RWPE2 (cell line): ENCODE data around the gene ACAP3.

Experiments used
- ATAC-seq: fragments of 200-7000 bp; cut with Tn5 transposase; 3 replicates; pipeline ENCODE4 v1.9.1; 2021; ENCODE audit warnings: low read depth
- DNase-seq: peaks from one replicate; pipeline ENCODE4 v3.0.0-alpha.2; 2020; ENCODE audit warnings: low spot score
- H3K27ac ChIP-seq: fragments of 450-650 bp; 2 replicates; pipeline ENCODE4 v1.5.1; 2017; ENCODE audit warnings: mild to moderate bottlenecking; ENCODE audit not compliant: poor library complexity, severe bottlenecking
- H3K27me3 ChIP-seq: fragments of 250-450 bp; sonication (Bioruptor Pico); 2 replicates; pipeline ENCODE4 v1.5.1; 2021; ENCODE audit warnings: mild to moderate bottlenecking, moderate library complexity; ENCODE audit not compliant: insufficient read depth, poor library complexity, severe bottlenecking
- H3K36me3 ChIP-seq: fragments of 250-450 bp; sonication (Bioruptor Pico); 2 replicates; pipeline ENCODE4 v1.5.1; 2020; ENCODE audit warnings: low read depth, mild to moderate bottlenecking, moderate library complexity
- H3K4me1 ChIP-seq: fragments of 250-450 bp; sonication (Bioruptor Pico); 2 replicates; pipeline ENCODE4 v1.5.1; 2021; ENCODE audit warnings: mild to moderate bottlenecking, moderate library complexity; ENCODE audit not compliant: insufficient read depth, poor library complexity, severe bottlenecking
- H3K4me3 ChIP-seq: fragments of 250-450 bp; sonication (Bioruptor Pico); 2 replicates; pipeline ENCODE4 v1.5.1; 2021; ENCODE audit warnings: mild to moderate bottlenecking, moderate library complexity; ENCODE audit not compliant: severe bottlenecking
- H3K9me3 ChIP-seq: fragments of 250-450 bp; sonication (Bioruptor Pico); 2 replicates; pipeline ENCODE4 v1.5.1; 2021; ENCODE audit warnings: mild to moderate bottlenecking, moderate library complexity; ENCODE audit not compliant: severe bottlenecking
- TF ChIP-seq, protein P1 (sequence below): fragments of 450-650 bp; IDR thresholded peaks from one replicate; pipeline ENCODE4 v1.5.1; 2017; ENCODE audit warnings: mild to moderate bottlenecking, moderate library complexity; ENCODE audit not compliant: poor library complexity, severe bottlenecking

Gene ACAP3

DNA sequence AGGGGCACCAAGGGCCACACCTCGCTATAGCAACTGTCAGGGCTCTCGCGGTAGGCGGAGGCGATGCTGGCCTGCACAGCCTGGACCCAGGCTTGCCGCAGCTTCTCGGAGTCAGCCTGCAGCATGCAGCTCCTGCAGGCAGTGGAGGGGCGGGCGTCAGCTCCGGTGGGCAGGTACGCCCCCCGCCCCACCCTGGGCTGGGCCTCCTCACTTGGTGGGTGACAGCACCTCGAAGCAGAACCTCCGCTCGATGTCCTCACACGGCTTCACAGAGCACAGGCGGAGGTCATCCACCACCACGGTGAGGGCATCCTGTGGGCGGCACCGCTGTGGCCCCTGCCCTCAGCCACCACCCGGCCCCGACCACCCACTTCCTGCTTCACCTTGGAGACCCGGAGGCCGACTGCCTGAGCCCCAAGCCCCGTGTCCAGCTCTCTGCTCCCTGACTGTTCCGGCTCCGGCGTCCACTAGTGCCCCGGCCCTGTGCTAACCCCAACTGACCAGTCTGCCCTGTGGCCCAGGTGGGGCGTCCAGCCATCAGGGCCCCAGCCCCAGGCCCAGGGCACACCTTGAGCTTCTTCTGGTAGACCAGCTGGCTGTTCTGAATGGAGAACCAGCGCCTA is 9.8 kb downstream of the ACAP3 start:
- H3K36me3 ChIP-seq: no peaks in the 10 kb centered on the region
- TF ChIP-seq, protein P1, sequence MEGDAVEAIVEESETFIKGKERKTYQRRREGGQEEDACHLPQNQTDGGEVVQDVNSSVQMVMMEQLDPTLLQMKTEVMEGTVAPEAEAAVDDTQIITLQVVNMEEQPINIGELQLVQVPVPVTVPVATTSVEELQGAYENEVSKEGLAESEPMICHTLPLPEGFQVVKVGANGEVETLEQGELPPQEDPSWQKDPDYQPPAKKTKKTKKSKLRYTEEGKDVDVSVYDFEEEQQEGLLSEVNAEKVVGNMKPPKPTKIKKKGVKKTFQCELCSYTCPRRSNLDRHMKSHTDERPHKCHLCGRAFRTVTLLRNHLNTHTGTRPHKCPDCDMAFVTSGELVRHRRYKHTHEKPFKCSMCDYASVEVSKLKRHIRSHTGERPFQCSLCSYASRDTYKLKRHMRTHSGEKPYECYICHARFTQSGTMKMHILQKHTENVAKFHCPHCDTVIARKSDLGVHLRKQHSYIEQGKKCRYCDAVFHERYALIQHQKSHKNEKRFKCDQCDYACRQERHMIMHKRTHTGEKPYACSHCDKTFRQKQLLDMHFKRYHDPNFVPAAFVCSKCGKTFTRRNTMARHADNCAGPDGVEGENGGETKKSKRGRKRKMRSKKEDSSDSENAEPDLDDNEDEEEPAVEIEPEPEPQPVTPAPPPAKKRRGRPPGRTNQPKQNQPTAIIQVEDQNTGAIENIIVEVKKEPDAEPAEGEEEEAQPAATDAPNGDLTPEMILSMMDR: no peak
- ATAC-seq: no peak

DNA sequence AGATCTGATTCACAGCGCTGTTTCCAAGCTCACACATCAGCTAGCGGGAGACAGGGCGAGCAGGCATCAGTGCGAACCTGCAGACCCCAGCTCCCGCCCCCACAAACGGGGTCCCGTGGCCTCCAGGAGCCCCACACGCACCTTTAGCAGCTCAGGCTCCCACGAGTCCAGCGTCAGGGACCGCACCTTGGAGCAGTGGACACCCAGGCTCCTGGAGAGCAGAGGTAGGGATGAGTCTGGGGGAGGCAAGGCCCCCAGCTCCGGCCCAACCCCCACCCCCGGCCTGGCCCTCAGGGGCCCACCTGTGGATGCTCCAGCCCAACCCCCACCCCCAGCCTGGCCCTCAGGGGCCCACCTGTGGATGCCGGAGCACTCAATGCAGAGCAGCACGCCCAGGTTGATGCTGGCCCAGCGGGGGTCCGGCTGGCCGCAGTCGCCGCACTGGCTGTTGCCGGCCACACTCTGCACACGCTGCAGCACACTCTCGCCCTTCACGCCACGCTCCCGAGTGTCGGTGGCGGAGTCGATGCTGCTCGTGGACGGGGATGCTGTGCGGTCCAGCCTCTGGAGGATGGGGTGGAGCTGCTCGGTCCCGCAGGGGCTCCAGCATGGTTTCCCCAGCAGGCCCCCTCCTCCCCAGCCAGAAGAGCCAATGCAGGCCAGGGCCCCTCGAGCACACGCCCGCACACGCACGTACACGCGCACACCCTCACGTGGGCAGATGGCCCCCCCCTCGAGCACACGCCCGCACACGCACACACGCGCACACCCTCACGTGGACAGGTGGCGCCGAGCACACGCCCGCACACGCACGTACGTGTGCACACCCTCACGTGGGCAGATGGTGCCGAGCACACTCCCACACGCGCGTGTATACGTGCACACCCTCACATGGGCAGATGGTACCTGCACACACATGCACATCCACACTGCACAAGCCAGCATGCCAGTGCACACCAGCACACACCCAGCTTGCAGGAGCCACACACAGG is 11.4 kb downstream of the ACAP3 start:
- TF ChIP-seq, protein P1: no peak
- Histone ChIP-seq H3K36me3 (no peaks in the 10 kb centered on the region), H3K4me3 (no peak overlapping the region), H3K4me1 (no peaks in the 10 kb centered on the region), H3K27ac (no peak overlapping the region), H3K27me3 (no peaks in the 10 kb centered on the region), H3K9me3 (no peaks in the 10 kb centered on the region)
- ATAC-seq (no peak), DNase-seq (no peak)

More for the DNA sequence above, 9.8 kb downstream of the ACAP3 start:
- no peaks in the 10 kb centered on the region for H3K27me3 ChIP-seq
- H3K27ac ChIP-seq: no peak overlapping the region
- no peak overlapping the region for H3K4me3 ChIP-seq
- DNase-seq: no peak
- H3K4me1 ChIP-seq: peaks cover under 1% of the 10 kb centered on the region
- H3K9me3 ChIP-seq: no peaks in the 10 kb centered on the region

DNA sequence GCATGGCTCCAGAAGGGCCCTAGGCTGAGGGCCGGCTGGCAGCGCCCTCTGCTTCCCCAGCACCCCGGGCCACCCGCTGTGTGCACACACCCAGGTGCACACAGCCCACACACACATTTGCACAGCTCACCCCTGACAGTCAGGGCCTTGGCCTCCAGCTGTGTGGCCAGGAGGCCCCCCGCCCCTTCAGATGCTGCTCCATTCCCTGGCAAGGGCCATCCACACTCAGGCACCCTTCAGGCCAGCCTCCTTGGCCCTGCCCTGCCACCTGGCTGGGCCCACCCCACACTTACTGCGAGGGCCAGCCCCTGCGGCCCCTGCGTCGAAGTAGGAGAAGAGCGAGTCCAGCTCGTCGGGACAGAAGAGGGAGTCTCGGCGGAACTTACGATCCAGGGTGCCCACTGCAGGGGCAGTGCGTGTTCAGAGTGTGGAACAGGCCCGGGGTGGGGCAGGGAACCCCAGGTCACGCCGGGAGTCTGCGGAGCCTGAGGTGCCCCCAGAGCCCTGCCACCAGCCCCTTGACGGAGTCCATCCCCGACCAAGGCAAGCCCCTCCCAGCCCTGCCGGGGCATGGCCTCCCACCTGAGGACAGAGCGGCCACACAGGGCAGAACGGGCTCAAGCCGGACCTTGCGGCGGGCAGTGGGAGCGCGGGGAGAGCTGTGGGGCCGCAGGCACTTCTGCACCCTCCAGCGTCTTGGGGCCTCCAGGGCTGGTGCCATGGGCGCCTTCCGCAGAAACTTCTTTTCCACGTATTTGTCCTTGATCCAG is 12.4 kb downstream of the ACAP3 start:
- TF ChIP-seq, protein P1: no peak
- no peak for DNase-seq
- Histone ChIP-seq H3K4me1 (no peaks in the 10 kb centered on the region), H3K4me3 (no peak overlapping the region), H3K36me3 (no peaks in the 10 kb centered on the region), H3K27me3 (no peaks in the 10 kb centered on the region), H3K9me3 (no peaks in the 10 kb centered on the region), H3K27ac (no peak overlapping the region)
- no peak for ATAC-seq

DNA sequence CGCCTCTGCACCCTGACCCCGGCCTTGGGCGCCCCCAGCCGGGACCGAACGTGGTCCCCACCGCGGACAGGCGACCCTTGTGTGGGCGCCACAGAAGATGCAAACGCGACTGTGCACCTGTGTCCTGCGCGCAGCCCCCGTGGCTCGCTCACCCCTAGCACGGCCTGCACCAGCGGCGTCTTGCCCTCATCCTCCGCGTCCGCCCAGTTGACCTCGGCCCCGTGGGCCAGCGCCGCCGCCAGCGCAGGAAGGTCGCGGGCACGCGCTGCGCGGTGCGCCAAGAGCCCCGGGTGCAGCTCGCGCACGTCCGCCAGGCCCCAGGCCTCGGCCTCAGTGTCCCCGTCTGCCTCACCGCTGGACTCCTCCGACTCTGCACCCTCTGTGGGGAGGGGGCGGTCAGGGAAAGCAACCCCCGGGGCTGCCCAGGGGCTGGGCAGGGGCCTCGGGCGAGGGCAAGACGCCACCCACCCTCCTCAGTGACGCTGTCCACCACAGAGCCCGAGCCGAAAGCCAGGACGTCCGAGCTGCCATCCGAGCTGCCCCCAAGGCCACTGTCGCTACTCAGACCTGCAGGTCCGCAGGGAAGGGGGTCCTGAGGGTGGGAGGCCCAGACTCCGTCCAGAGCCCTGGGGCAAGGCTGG is 13.4 kb downstream of the ACAP3 start:
- H3K4me1 ChIP-seq: no peaks in the 10 kb centered on the region
- H3K4me3 ChIP-seq: no peak overlapping the region
- no peaks in the 10 kb centered on the region for H3K9me3 ChIP-seq
- H3K36me3 ChIP-seq: no peaks in the 10 kb centered on the region
- no peak for DNase-seq
- no peak for ATAC-seq
- H3K27me3 ChIP-seq: no peaks in the 10 kb centered on the region
- no peak overlapping the region for H3K27ac ChIP-seq
- TF ChIP-seq, protein P1: no peak
